GM18873 (cell line): ENCODE data around the gene KCNB1.

Source experiments
- ATAC-seq: cut with Tn5 transposase; IDR thresholded peaks from one replicate; pipeline ENCODE4 v1.9.1; 2021; ENCODE audit warnings: mild to moderate bottlenecking, moderate library complexity, moderate number of reproducible peaks; ENCODE audit not compliant: unreplicated experiment, low FRiP score

KCNB1 gene

DNA sequence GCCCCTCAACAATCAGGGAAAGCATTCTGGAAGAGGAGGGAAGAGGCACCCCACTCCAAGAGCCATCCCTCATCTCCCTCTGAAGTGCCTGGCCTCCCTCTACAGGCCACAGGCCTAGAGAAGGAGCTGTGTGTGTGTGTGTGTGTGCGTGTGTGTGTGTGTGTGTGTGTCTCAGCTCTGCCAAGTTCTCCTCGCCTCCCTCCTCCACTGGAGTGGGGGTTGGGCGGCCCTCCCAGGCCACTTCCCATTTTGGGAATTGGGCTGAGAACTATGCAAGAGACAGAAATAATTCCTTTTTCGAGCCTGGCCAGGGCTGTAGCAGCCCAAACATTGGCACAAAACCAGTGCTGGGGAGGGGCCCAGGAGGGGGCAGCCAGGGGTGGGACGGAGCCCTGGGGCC lies 35.7 kb downstream of the KCNB1 start:
- ATAC-seq: no peak

- no peak for ATAC-seq
These were observed 36.4 kb downstream of the KCNB1 start for GRCh38 chr20:49446080-49446479.

DNA sequence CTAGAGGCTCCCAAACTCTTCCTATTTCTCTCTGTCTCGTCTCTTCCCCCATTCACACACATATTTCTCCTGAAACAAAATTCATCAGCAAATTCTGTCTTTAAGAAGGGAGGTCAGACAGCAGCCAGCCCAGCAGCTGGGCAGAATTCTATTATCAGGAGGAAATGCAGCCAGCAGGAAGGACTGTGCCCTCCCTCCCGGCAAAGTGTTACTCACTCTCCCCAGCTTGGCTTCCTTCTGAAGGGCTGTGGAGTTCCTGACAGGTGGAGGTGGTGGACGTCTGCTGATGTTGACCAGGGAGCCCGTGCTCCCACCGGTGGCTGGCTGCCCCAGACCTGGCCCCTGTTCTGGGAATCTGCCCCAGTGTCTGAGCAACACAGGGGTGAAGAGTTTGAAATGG lies 37.3 kb downstream of the KCNB1 start:
- no peak for ATAC-seq

DNA sequence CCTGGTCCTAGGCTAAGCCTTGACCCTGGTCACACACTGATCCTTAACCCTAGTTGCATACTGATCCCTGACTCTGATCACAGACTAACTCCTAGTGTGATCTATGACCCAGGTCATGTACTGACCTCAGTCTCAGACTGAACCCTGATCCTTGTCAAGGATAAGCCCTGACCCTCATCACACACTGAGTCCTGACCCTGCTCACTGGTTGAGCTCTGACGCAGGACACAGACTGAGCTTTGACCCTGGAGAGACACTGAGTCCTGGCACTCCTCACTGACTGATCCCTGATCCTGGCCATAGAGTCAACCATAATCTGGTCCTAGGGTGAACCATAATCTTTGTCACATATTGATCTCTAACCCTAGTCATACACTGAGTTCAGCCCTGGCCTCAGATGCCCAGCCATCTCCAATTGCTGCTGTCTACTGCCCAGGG lies 37.9 kb downstream of the KCNB1 start:
- no peak for ATAC-seq

DNA sequence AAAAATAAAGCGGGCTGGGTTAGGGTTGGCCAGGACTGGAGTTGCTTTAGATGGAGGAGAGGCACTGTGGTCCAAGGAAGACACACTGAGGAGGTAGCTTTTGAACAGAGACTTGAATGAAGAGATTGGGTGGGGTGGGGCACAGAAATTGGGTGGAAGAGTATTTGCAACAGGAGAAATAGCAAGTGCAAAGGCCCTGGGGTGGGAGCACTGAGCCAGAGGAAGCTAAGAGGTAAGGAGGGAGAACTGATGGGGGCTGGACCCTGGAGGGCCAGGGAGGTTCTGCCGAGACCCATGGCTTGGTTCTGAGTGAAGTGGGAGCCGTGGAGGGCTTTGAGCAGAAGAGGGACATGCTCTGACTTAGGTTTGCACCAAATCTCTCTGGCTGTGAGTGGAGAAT lies 45.4 kb downstream of the KCNB1 start:
- no peak for ATAC-seq

- ATAC-seq: no peak
These were observed 46.8 kb downstream of the KCNB1 start for GRCh38 chr20:49435639-49436038.

GRCh38 chr20:49433333-49433732 lies 49.1 kb downstream of the KCNB1 start:
- no peak for ATAC-seq

DNA sequence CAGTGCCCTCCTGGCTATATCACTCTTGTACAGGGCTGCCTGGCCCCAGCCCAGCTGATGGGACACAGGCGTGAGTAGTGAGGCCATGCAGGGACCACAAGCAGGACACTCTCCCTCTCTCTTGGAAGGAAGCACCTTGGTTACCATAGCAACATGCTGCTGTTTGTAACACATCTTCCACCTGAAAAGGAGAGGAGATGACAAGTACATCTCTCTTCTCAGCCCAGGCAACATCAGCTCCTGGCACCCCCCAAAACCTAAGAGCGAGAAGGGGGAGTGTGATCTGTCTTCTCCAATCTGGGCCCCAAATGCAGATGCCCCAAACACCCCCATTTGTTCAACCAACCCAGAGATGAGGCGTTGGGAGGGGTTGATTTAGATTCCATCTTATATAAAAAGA lies 49.9 kb downstream of the KCNB1 start:
- no peak for ATAC-seq

DNA sequence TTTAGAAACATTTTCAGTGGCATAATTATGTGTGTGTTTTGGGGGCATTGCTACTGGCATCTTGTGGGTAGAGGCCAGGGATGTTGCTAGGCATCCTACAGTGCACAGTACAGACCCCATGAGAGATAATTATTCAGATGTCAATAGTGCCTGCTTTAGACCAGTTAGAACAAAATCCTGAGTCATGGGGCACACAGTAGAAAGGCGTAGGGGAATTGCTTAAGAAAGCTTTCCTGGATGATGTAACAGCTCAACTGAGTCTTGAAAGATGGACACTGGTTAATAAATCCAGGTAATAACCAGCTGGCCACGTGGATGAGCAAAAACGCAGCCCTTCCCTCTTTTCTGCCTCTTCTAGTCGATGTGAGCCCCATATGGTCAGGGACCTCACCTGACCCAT lies 51.1 kb downstream of the KCNB1 start:
- no peak for ATAC-seq

DNA sequence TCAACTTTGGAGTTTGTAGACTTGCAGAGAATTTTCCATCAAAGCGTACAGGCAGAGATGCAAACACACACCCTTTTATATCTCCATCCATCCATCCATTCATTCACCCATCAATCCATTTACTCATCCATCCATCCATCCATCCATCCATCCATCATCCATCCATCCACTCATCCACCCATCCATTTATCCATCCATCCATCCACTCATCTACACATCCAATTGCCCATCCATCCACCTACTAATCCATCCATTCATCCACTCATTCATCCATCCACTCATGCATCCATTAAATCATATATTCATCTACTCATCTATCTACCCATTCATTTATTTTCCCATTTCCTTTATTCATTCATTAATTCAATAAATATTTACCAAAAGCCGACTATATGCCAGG lies 52.1 kb downstream of the KCNB1 start:
- ATAC-seq: no peak

DNA sequence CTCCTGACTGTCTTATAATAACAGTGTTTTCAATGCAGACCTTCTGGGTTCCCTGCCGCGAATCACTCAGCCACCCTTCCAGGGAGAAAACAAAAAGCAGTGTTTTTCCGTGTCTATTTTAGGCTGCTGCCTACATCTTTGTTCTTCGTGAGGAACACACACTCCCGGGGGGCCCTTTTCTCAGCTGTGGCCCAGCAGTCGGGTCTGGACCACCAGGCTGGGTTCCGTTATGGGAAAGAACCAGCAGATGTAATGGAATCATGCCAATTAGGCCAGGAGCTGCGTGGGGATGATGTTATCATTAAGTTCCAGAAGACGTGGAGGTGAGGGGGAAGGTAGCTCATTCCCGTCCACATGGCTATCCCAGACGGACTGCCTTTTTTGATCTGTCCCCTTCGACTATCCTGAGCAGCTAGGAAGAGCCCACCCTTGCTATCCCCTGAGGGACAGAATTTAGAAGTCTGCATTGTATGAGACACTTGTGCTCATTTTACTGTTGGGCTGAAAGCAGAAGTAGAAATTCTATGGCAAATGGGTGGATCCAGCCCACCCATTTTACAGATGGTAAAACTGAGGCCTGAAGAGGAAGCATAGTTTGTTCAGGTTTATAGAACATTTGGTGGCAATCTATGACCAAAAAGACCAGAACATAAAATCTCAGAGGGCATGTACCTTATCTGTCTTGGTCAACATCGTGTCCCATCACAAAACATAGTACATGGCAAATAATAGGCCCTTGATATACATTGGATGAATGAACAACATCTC lies 54.5 kb downstream of the KCNB1 start:
- no peak for ATAC-seq

GRCh38 chr20:49426873-49427272 lies 55.6 kb downstream of the KCNB1 start:
- no peak for ATAC-seq

GRCh38 chr20:49426395-49426794 lies 56.1 kb downstream of the KCNB1 start:
- no peak for ATAC-seq

DNA sequence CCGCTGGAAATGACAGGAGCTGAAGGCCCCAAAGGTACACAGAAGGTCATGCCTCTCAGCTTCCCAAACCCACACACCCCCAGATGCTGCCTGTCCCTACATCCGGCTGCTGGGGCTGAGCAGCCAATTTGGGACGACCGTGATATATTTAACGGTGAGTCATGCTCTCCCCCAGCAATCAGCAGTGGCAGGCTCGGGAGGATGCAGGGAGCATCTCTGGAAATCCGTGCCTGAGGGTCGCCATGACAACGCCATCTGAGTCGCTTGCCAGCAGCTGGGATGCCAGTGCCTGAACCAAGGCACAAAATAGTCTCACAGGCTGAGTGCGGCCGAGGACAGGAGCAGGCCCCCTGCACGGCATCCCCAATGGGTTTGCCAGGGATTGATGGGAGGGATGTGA lies 57.9 kb downstream of the KCNB1 start:
- ATAC-seq: no peak

DNA sequence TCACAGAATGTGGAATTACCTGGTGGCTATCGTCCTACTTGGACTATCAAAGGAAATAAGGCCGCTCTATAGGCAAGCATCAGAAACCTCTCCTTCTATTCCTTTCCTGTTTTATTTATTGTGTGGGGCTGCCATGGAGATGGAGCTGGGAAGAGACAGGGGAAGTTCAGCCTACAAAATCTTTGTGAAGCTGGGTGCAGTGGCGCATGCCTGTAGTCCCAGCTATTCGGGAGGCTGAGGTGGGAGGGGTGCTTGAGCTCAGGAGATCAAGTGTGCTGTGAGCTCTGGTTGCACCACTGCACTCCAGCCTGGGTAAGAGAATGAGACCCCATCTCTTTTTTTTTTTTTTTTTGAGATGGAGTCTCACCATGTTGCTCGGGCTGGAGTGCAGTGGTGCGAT lies 60.3 kb downstream of the KCNB1 start:
- ATAC-seq: no peak

DNA sequence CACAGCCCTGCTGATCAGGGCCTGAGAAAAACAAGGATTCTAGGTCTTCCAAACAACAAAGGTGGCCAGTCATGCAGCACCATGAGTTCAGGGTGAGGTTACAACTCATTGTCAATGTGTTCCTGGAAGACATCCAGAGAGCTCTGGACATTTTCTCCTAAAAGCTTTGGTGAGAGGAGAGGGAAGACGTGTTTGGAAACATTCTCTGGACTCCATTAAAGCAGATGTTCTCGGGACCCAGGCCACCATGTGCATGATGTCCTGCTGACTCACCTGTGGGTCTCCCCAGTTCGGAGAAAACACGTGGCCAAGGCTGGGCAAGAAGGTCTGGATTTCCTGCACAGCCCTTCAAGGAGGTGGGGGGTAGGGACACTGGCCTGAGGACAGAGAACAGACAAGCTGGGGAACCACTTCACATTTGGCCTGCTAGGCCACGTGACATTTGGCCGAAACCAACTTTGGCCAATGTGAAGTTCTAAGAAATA lies 61.6 kb downstream of the KCNB1 start:
- no peak for ATAC-seq

DNA sequence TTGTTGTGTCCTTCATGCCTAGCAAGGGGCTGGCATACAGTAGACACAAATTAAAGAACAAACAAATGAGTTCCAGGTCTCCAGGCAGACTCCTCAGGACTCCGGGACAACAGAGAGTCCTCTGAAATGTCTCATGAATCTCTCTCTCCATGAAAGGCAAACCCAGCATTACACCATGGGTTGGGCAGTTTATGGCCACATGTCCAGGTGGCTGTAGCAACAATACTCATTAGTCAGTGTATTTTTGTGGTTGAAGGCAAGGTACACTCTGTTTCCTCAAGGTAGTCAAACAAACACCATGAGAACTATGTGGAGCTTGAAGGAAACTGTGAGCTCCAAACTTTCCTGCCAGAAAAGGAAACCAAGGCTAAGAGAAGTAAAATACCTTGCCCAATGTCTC lies 62.2 kb downstream of the KCNB1 start:
- ATAC-seq: no peak

- ATAC-seq: no peak
These were observed 62.7 kb downstream of the KCNB1 start for GRCh38 chr20:49419785-49420184.

GRCh38 chr20:49418809-49419208 lies 63.7 kb downstream of the KCNB1 start:
- ATAC-seq: no peak

- ATAC-seq: no peak
These were observed 64.5 kb downstream of the KCNB1 start for GRCh38 chr20:49417843-49418555.

GRCh38 chr20:49415668-49416044 lies 66.8 kb downstream of the KCNB1 start:
- ATAC-seq: no peak
